Caco-2 (cell line): Measurements from ENCODE around the gene ALOX12. TPM values are rescaled to one million over a fixed set of nuclear protein-coding genes. Genes with fewer than 3 reads are reported as not detected.
A peak's percentile ranks its signal among the peaks of the same experiment; 100 is the strongest.

Experiments
- BruUV-seq: library from RNA; stranded (reverse); fragments of 400-500 nt; replicated peaks from 2 replicates; lab custom pipeline; 2021; lab: Mats Ljungman, UMichigan
- CTCF ChIA-PET: fragments of 300-600 bp; sonication (Branson Sonifier 250); formaldehyde crosslinking; loops from one replicate; lab custom pipeline; 2022; ENCODE audit warnings: antibody characterized with exemption; lab: Charles Lee
- POLR2A ChIA-PET: fragments of 300-600 bp; sonication (Branson Sonifier 250); formaldehyde crosslinking; loops from one replicate; lab custom pipeline; 2022; ENCODE audit warnings: antibody characterized with exemption; lab: Charles Lee
- DNase-seq, 2 experiments: peaks; one replicate each; pipeline versions ENCODE4 v3.0.0 to v3.0.0-alpha.2; 2020 to 2022
- H3K27me3 ChIP-seq: replicated peaks from 2 replicates; pipeline ENCODE4 v1.6.0; 2011; ENCODE audit warnings: low read length; ENCODE audit not compliant: control insufficient read depth, insufficient read depth
- H3K36me3 ChIP-seq: 2 replicates; pipeline ENCODE4 v1.5.1; 2011; ENCODE audit warnings: low read length; ENCODE audit not compliant: control insufficient read depth, insufficient read depth
- H3K4me1 ChIP-seq: fragments of 250-450 bp; sonication (Bioruptor Pico); 2 replicates; pipeline ENCODE4 v1.5.1; 2020; ENCODE audit warnings: mild to moderate bottlenecking
- H3K4me3 ChIP-seq: 2 replicates; pipeline ENCODE4 v1.5.1; 2011; ENCODE audit warnings: low read depth, mild to moderate bottlenecking, control low read depth, low read length
- H3K9me3 ChIP-seq: fragments of 250-450 bp; sonication (Bioruptor Pico); 2 replicates; pipeline ENCODE4 v1.5.1; 2020; ENCODE audit warnings: mild to moderate bottlenecking, moderate library complexity
- H3K27ac Mint-ChIP-seq: one replicate; pipeline ENCODE4 v1.8.0; 2022; ENCODE audit warnings: mixed read lengths; ENCODE audit not compliant: unreplicated experiment
- H3K27me3 Mint-ChIP-seq: one replicate; pipeline ENCODE4 v1.8.0; 2022; ENCODE audit warnings: mixed read lengths; ENCODE audit not compliant: insufficient read depth, unreplicated experiment
- H3K36me3 Mint-ChIP-seq: one replicate; pipeline ENCODE4 v1.8.0; 2022; ENCODE audit warnings: mild to moderate bottlenecking, mixed read lengths; ENCODE audit not compliant: insufficient read depth, unreplicated experiment
- H3K4me1 Mint-ChIP-seq: one replicate; pipeline ENCODE4 v1.8.0; 2022; ENCODE audit warnings: low read depth, mixed read lengths; ENCODE audit not compliant: unreplicated experiment
- H3K4me3 Mint-ChIP-seq: one replicate; pipeline ENCODE4 v1.8.0; 2022; ENCODE audit warnings: mild to moderate bottlenecking, moderate library complexity, mixed read lengths; ENCODE audit not compliant: unreplicated experiment
- H3K9me3 Mint-ChIP-seq: one replicate; pipeline ENCODE4 v1.8.0; 2022; ENCODE audit warnings: mixed read lengths; ENCODE audit not compliant: unreplicated experiment
- intact Hi-C: fragments of 100-400 bp; cut with micrococcal nuclease; formaldehyde crosslinking; loops from one replicate; pipeline ENCODE4 v1.10.0; 2022; ENCODE audit not compliant: unreplicated experiment
- total RNA-seq: library from RNA; stranded (reverse); gene quantifications from 2 replicates; pipeline ENCODE4 v1.2.3, GENCODE V29; 2022
- TF ChIP-seq, protein P1 (sequence below), 2 experiments: fragments of 200-600 bp in 1 of 2; IDR thresholded peaks; 1 replicate in 1 of 2; 2 replicates in 1 of 2; pipeline versions ENCODE4 v1.5.1 to v1.8.0; 2011 to 2022; ENCODE audit warnings: antibody characterized with exemption in 1 of 2, control low read depth in 1 of 2, inconsistent platforms in 1 of 2, low read depth in 1 of 2, low read length in 1 of 2, mild to moderate bottlenecking in 1 of 2, moderate library complexity in 1 of 2; ENCODE audit not compliant: insufficient read depth in 1 of 2, severe bottlenecking in 1 of 2, unreplicated experiment in 1 of 2

The ALOX12 gene
- total RNA-seq, 1 experiment from 2014 or later: not detected

DNA sequence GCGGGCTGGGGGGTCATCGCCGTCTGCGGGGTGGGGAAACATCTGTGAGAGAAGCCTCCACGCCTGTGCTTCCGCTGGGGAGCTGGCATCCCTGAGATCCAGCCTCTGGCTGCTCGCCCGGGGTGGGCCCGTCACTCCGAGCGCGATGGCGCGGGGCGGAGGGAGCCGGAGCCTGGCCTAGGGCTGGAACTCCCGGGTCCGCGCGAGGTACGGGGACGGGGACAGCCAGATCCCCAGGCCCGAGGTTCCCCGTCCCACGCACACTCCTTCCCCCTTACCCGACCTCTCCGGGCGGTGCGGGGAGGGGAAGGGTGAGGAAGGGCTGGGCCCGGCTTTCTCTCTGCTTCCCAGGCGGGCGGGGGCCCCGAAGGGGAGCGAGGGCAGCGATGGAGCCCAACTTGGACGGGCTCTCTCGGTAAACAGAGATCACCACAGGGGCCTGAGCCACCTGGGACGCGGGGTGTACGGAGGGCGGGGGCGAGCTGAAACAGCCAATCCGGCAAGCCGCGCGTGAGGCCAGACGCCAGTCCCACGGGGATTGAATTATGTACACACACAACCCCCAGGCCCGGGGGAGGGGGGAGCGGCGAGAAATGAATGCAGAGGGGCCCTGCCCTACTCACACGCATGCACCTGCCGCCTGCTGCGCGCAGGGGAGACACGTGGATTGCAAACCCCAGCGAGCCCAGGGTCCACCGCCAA is 47.8 kb downstream of the ALOX12 start, which contains the start of gene SLC16A11:
Gene SLC16A11 (minus strand): TSS at position 596 of the 702 bp plus-strand sequence. CDS start 579 bp downstream, at position 17.
- ChIA-PET CTCF (no interaction called here), POLR2A (no interaction called here)
- TF ChIP-seq, protein P1, sequence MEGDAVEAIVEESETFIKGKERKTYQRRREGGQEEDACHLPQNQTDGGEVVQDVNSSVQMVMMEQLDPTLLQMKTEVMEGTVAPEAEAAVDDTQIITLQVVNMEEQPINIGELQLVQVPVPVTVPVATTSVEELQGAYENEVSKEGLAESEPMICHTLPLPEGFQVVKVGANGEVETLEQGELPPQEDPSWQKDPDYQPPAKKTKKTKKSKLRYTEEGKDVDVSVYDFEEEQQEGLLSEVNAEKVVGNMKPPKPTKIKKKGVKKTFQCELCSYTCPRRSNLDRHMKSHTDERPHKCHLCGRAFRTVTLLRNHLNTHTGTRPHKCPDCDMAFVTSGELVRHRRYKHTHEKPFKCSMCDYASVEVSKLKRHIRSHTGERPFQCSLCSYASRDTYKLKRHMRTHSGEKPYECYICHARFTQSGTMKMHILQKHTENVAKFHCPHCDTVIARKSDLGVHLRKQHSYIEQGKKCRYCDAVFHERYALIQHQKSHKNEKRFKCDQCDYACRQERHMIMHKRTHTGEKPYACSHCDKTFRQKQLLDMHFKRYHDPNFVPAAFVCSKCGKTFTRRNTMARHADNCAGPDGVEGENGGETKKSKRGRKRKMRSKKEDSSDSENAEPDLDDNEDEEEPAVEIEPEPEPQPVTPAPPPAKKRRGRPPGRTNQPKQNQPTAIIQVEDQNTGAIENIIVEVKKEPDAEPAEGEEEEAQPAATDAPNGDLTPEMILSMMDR (IDR thresholded peaks at IDR 0.05; ENCODE audit: insufficient read depth in 1 of 2, low read depth in 1 of 2, low read length in 1 of 2, severe bottlenecking in 1 of 2, unreplicated experiment in 1 of 2): no peak
- H3K9me3 ChIP-seq: no peaks in the 10 kb centered on the region
- H3K36me3 ChIP-seq: no peaks in the 10 kb centered on the region
- H3K4me3 ChIP-seq: peak within 1 kb of the TSS; percentile 38
- no TSS peak for BruUV-seq
- H3K36me3 Mint-ChIP-seq: peaks cover 14% of the 10 kb centered on the region
- peak; percentile 41 to 56 for DNase-seq
- no peak within 1 kb of the TSS for H3K4me3 Mint-ChIP-seq
- H3K9me3 Mint-ChIP-seq: no peaks in the 10 kb centered on the region
- no peaks in the 10 kb centered on the region for H3K27me3 ChIP-seq
- intact Hi-C loops: no loop called here
- H3K27me3 Mint-ChIP-seq: no peaks in the 10 kb centered on the region
- peaks cover 7% of the 10 kb centered on the region for H3K4me1 Mint-ChIP-seq
- no peak within 1 kb of the TSS for H3K27ac Mint-ChIP-seq
- peaks cover 8% of the 10 kb centered on the region; the same call in 1 of the 2 replicates for H3K4me1 ChIP-seq

GRCh38 chr17:7045492-7046126 is 49.8 kb downstream of the ALOX12 start:
- peaks cover 8% of the 10 kb centered on the region; the same call in 1 of the 2 replicates for H3K4me1 ChIP-seq
- H3K36me3 Mint-ChIP-seq: peaks cover 14% of the 10 kb centered on the region
- no peaks in the 10 kb centered on the region for H3K36me3 ChIP-seq
- peaks cover 7% of the 10 kb centered on the region for H3K4me1 Mint-ChIP-seq
- H3K9me3 ChIP-seq: no peaks in the 10 kb centered on the region
- TF ChIP-seq, protein P1 (IDR thresholded peaks at IDR 0.05; ENCODE audit: insufficient read depth in 1 of 2, low read depth in 1 of 2, low read length in 1 of 2, severe bottlenecking in 1 of 2, unreplicated experiment in 1 of 2): peak; percentile 54 to 55
- CTCF ChIA-PET: interaction anchor here (0.6 to 1.8 kb wide), 15 partner anchors 10 to 390 kb away, joined by 3 to 30 read pairs (median 4); partner anchors contain the start of genes ASGR2, SLC16A13 and TMEM102
- H3K27me3 Mint-ChIP-seq: no peaks in the 10 kb centered on the region
- POLR2A ChIA-PET: interaction anchor here (1.0 to 1.3 kb wide), 3 partner anchors 10 to 169 kb away, joined by 3 to 8 read pairs (median 3); partner anchors contain the start of gene SLC16A13
- peak overlapping the region; percentile 4; the same call in 1 of the 2 replicates for H3K4me3 ChIP-seq
- peak overlapping the region; percentile 95 for H3K27ac Mint-ChIP-seq
- no peaks in the 10 kb centered on the region for H3K9me3 Mint-ChIP-seq
- no peaks in the 10 kb centered on the region for H3K27me3 ChIP-seq
- intact Hi-C loops: loop anchor here (1.0 kb wide), 1 partner anchor 91 kb away; no protein-coding TSS in a partner anchor
- H3K4me3 Mint-ChIP-seq: peak overlapping the region; percentile 72
- peak in 1 of 2 experiments; percentile 56 for DNase-seq
- BruUV-seq: no TSS peak
